ENCODE data around the gene SRSF9. TPM values are rescaled to one million over a fixed set of nuclear protein-coding genes. Genes with fewer than 3 reads are reported as not detected.

The SRSF9 gene
- total RNA-seq, 1 experiment from 2014 or later, result 244 TPM

DNA sequence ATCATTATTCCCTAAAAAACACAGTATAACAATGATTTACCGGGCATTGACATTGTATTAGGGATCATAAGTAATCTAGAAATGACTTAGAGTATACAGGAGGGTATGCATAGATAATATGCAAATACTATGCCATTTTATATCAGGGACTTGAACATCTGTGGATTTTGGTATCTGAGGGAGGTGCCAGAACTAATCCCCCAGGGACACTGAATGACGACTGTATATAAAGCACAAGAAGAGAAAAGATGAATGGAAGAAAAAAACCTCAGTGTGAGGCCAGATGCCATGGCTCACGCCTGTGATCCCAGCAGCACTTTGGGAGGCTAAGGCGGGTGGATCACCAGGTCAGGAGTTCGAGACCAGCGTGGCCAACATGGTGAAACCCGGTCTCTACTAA, 57.1 kb downstream of the SRSF9 start:
- no TSS peak for BruUV-seq (replicated peaks)
- no peak overlapping the region for H3K4me3 Mint-ChIP-seq (ENCODE audit: unreplicated experiment)

More for the DNA sequence above, 57.1 kb downstream of the SRSF9 start:
- H3K4me3 ChIP-seq (ENCODE audit: low read depth, low read length), result no peak overlapping the region
- Mint-ChIP-seq H3K27ac (ENCODE audit: unreplicated experiment) (no peak overlapping the region), H3K4me1 (ENCODE audit: low read depth, unreplicated experiment) (no peaks in the 10 kb centered on the region), H3K9me3 (ENCODE audit: unreplicated experiment) (no peaks in the 10 kb centered on the region), H3K36me3 (ENCODE audit: insufficient read depth, unreplicated experiment) (peaks cover 8% of the 10 kb centered on the region), H3K27me3 (ENCODE audit: insufficient read depth, unreplicated experiment) (no peaks in the 10 kb centered on the region)
- H3K4me1 ChIP-seq, result no peaks in the 10 kb centered on the region
- ChIA-PET CTCF (no interaction called here), POLR2A (interaction anchor here (1.0 kb wide), 1 partner anchor 25 kb away, joined by 3 read pairs; no protein-coding TSS in a partner anchor)
- intact Hi-C loops (cut with micrococcal nuclease; ENCODE audit: unreplicated experiment), result no loop called here
- H3K9me3 ChIP-seq, result no peaks in the 10 kb centered on the region
- TF ChIP-seq, protein P1, sequence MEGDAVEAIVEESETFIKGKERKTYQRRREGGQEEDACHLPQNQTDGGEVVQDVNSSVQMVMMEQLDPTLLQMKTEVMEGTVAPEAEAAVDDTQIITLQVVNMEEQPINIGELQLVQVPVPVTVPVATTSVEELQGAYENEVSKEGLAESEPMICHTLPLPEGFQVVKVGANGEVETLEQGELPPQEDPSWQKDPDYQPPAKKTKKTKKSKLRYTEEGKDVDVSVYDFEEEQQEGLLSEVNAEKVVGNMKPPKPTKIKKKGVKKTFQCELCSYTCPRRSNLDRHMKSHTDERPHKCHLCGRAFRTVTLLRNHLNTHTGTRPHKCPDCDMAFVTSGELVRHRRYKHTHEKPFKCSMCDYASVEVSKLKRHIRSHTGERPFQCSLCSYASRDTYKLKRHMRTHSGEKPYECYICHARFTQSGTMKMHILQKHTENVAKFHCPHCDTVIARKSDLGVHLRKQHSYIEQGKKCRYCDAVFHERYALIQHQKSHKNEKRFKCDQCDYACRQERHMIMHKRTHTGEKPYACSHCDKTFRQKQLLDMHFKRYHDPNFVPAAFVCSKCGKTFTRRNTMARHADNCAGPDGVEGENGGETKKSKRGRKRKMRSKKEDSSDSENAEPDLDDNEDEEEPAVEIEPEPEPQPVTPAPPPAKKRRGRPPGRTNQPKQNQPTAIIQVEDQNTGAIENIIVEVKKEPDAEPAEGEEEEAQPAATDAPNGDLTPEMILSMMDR (IDR thresholded peaks at IDR 0.05; ENCODE audit: insufficient read depth in 1 of 2, low read depth in 1 of 2, low read length in 1 of 2, severe bottlenecking in 1 of 2, unreplicated experiment in 1 of 2), result no peak
- no peak for DNase-seq
- H3K36me3 ChIP-seq (ENCODE audit: control insufficient read depth, insufficient read depth, low read length), result no peaks in the 10 kb centered on the region
- H3K27me3 ChIP-seq (replicated peaks; ENCODE audit: control insufficient read depth, insufficient read depth, low read length), result no peaks in the 10 kb centered on the region

Other genes starting within 250 kb of the SRSF9 start
- gene PXN, start 204.0 kb downstream of the SRSF9 start, total RNA-seq (2022), result 150 and 162 TPM in 2 replicates
- 3,944 and 3,946 TPM in 2 replicates for gene RNU4-2, start 177.8 kb downstream of the SRSF9 start, total RNA-seq (2022)
- 3,380 and 3,645 TPM in 2 replicates for gene RNU4-1, start 176.5 kb downstream of the SRSF9 start, total RNA-seq (2022)
- 2.1 and 3.6 TPM in 2 replicates for gene SIRT4, start 167.4 kb downstream of the SRSF9 start, total RNA-seq (2022)
- not detected in 2 replicates for gene PLA2G1B, start 142.0 kb downstream of the SRSF9 start, total RNA-seq (2022)
- gene MSI1, start 100.6 kb downstream of the SRSF9 start, total RNA-seq (2022), result 21.7 and 24.8 TPM in 2 replicates
- 474 and 492 TPM in 2 replicates for gene COX6A1, start 31.6 kb downstream of the SRSF9 start, total RNA-seq (2022)
- 34.5 and 36.7 TPM in 2 replicates for gene TRIAP1, start 23.4 kb downstream of the SRSF9 start, total RNA-seq (2022)
- gene GATC, start 23.3 kb downstream of the SRSF9 start, total RNA-seq (2022), result 30.9 and 33.2 TPM in 2 replicates
- 323 and 324 TPM in 2 replicates for gene DYNLL1, start 26.4 kb upstream of the SRSF9 start, total RNA-seq (2022)
- gene COQ5, start 59.4 kb upstream of the SRSF9 start, total RNA-seq (2022), result 20.7 and 20.9 TPM in 2 replicates
- 133 and 164 TPM in 2 replicates for gene RNF10, start 64.6 kb upstream of the SRSF9 start, total RNA-seq (2022)
- 49.5 and 53.9 TPM in 2 replicates for gene POP5, start 111.7 kb upstream of the SRSF9 start, total RNA-seq (2022)
- gene CABP1, start 170.9 kb upstream of the SRSF9 start, total RNA-seq (2022), result 0.95 and 1.0 TPM in 2 replicates
- gene MLEC, start 217.4 kb upstream of the SRSF9 start, total RNA-seq (2022), result 143 and 150 TPM in 2 replicates
- 39.1 and 44.4 TPM in 2 replicates for gene UNC119B, start 240.7 kb upstream of the SRSF9 start, total RNA-seq (2022)

Data from Caco-2 (cell line).